Psoas muscle (tissue), 8 donors: ENCODE data around the gene CIROP. TPM values are rescaled to one million over a fixed set of nuclear protein-coding genes. Genes with fewer than 3 reads are reported as not detected.

Source experiments
- ATAC-seq, 4 donors: fragments of 200-7000 bp; cut with Tn5 transposase; one replicate each; pipeline ENCODE4 v1.9.1; 2020; ENCODE audit warnings: moderate library complexity in 3 of 4, mild to moderate bottlenecking in 2 of 4
- DNase-seq, 2 donors: peaks; one replicate each; pipeline ENCODE4 v3.0.0-alpha.2; 2020
- H3K27ac ChIP-seq: fragments of 200-600 bp; one replicate; pipeline ENCODE4 v1.8.0; 2022
- H3K27me3 ChIP-seq, 3 donors: fragments of 200-600 bp in 1 of 3; one replicate each; pipeline versions ENCODE4 v1.6.1 to v1.8.0; 2013 to 2022; ENCODE audit warnings: low read length in 2 of 3, mild to moderate bottlenecking in 2 of 3, moderate library complexity in 1 of 3; ENCODE audit not compliant: insufficient read depth in 3 of 3
- H3K36me3 ChIP-seq, 2 donors: fragments of 200-600 bp in 1 of 2; one replicate each; pipeline versions ENCODE4 v1.6.1 to v1.8.0; 2013 to 2022; ENCODE audit warnings: low read depth in 1 of 2, mild to moderate bottlenecking in 1 of 2, moderate library complexity in 1 of 2; ENCODE audit not compliant: insufficient read depth in 1 of 2
- H3K4me1 ChIP-seq: fragments of 200-600 bp; one replicate; pipeline ENCODE4 v1.8.0; 2022
- H3K4me3 ChIP-seq: fragments of 200-600 bp; one replicate; pipeline ENCODE4 v1.8.0; 2022; ENCODE audit warnings: mild to moderate bottlenecking
- H3K9me3 ChIP-seq: fragments of 200-600 bp; one replicate; pipeline ENCODE4 v1.8.0; 2022
- CTCF ChIP-seq: fragments of 200-600 bp; IDR thresholded peaks from one replicate; pipeline ENCODE4 v1.8.0; 2022; ENCODE audit warnings: antibody characterized with exemption
- WGBS, 3 donors: extraction: QIAGEN DNeasy Blood & Tissue Kit; methylation state at CpG; one replicate each; pipeline versions ENCODE4 v1.1.6 to v1.1.7; 2013; 5-methylcytosine and 5-hydroxymethylcytosine counted together
- intact Hi-C, 2 donors: fragments of 100-400 bp; cut with DNase I; formaldehyde crosslinking; loops; one replicate each; pipeline versions ENCODE4 v1.11.0 to v1.14.2; 2022
- polyA plus RNA-seq, 3 donors: library from polyadenylated mRNA; stranded (reverse); fragments of 200-250 nt; gene quantifications; one replicate each; pipeline ENCODE4 v1.2.3, GENCODE V29; 2013
- total RNA-seq, 4 donors: library from RNA; stranded (reverse); fragmentation: NEBNext Ultra II Directional in 2 of 4; extraction: Animal tissue kit (Norgen Biotek cat#: 25700) in 2 of 4; gene quantifications; one replicate each; pipeline versions ENCODE4 v1.2.1 to v1.2.4, GENCODE V29; 2021 to 2023
- donor health status: healthy with polysubstance abuse.
- donor health status: DM: no; HTN: no; CAD: no; lungs with moderate emphysema.
- donor health status: Bipolar disorder and iron deficiency.
- donor health status: healthy.
- donor health status: DM: yes; HTN: yes; CAD: no.
- donor health status: DM: no; HTN: no; CAD: no.
- donor health status: DM: no; HTN: no; CAD: no.
- donor health status: DM: yes; HTN: yes; CAD: no.

CIROP gene
- total and polyA plus RNA-seq, 7 donors: 0.03 TPM; not detected in 6

GRCh38 chr14:23068789-23069412, 35.9 kb downstream of the CIROP start:
- peaks cover 39% of the 10 kb centered on the region for H3K4me1 ChIP-seq
- H3K4me3 ChIP-seq: peak overlapping the region; percentile 10
- intact Hi-C loops: no loop called here
- no peaks in the 10 kb centered on the region for H3K9me3 ChIP-seq
- peaks cover 21 to 77% of the 10 kb centered on the region in 2 donors for H3K36me3 ChIP-seq
- ATAC-seq: peak; percentile 78 to 81 (median 79)
- peak; percentile 97 for TF ChIP-seq CTCF
- 30 to 35% (median 31%) methylated on average over 8 of the region's 8 CpGs for WGBS, 3 donors
- DNase-seq: peak; percentile 68 to 79
- no peaks in the 10 kb centered on the region for H3K27me3 ChIP-seq
- peak overlapping the region; percentile 1 for H3K27ac ChIP-seq

GRCh38 chr14:23067847-23068788, 36.7 kb downstream of the CIROP start:
- DNase-seq (no peak), ATAC-seq (peak in 3 of 4 donors; percentile 11 to 28 (median 16))
- no peak for TF ChIP-seq CTCF
- H3K9me3 ChIP-seq: no peaks in the 10 kb centered on the region
- H3K27me3 ChIP-seq: no peaks in the 10 kb centered on the region
- H3K27ac ChIP-seq: no peak overlapping the region
- intact Hi-C loops: no loop called here
- peak overlapping the region; percentile 10 for H3K4me3 ChIP-seq
- WGBS, 3 donors: 69 to 80% (median 73%) methylated on average over 14 of the region's 14 CpGs
- peaks cover 28 to 77% of the 10 kb centered on the region in 2 donors for H3K36me3 ChIP-seq
- H3K4me1 ChIP-seq: peaks cover 39% of the 10 kb centered on the region

- TF ChIP-seq CTCF: no peak
- ATAC-seq: no peak
- Histone ChIP-seq H3K36me3 (peaks cover 34 to 77% of the 10 kb centered on the region in 2 donors), H3K27ac (no peak overlapping the region), H3K27me3 (no peaks in the 10 kb centered on the region), H3K4me3 (no peak overlapping the region), H3K4me1 (peaks cover 37% of the 10 kb centered on the region), H3K9me3 (no peaks in the 10 kb centered on the region)
- no peak for DNase-seq
- WGBS, 3 donors: 81 to 85% (median 82%) methylated on average over 23 of the region's 23 CpGs
- intact Hi-C loops: no loop called here
Measured at GRCh38 chr14:23066855-23067744, 37.7 kb downstream of the CIROP start.

GRCh38 chr14:23066368-23066767, 38.4 kb downstream of the CIROP start:
- Histone ChIP-seq H3K27ac (no peak overlapping the region), H3K4me3 (no peak overlapping the region), H3K4me1 (peaks cover 34% of the 10 kb centered on the region), H3K36me3 (peaks cover 31 to 83% of the 10 kb centered on the region in 2 donors), H3K9me3 (no peaks in the 10 kb centered on the region), H3K27me3 (no peaks in the 10 kb centered on the region)
- TF ChIP-seq CTCF: no peak
- DNase-seq: no peak
- 83 to 91% (median 85%) methylated on average over 3 of the region's 3 CpGs for WGBS, 3 donors
- intact Hi-C loops: no loop called here
- ATAC-seq: no peak
